Measurements from ENCODE around the gene SPAG17.

The SPAG17 gene

DNA sequence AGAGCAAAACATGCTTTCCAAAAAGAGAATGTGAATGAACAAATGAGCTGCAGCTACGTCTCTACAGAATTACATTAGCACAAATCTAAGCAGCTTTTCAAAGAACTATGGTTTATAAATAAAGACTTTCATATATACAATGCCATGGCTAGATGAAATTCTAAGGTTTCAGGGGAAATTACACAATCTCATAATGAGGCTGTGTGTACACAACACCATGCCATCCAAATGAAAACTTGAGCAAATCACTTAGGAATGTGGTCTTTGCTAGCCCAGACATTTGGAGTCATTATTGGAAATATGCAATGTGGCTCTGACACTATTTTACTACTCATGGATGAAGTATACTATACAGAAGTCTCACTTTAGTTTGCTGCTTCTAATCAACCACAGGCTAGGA lies 37.5 kb downstream of the SPAG17 start:
- H3K4me3 ChIP-seq (ENCODE audit: insufficient read depth, low read length, poor library complexity, severe bottlenecking): no peak overlapping the region
- no peak overlapping the region for H3K27ac ChIP-seq (ENCODE audit: low read depth, low read length)
- no peak overlapping the region for H3K9ac ChIP-seq (ENCODE audit: low read length)
- H3K9me2 ChIP-seq (replicated peaks; ENCODE audit: insufficient read depth, low read length): no peaks in the 10 kb centered on the region
- H3F3A ChIP-seq (ENCODE audit: insufficient read depth): no peaks in the 10 kb centered on the region
- no peaks in the 10 kb centered on the region for H3K36me3 ChIP-seq (ENCODE audit: low read length)
- no peaks in the 10 kb centered on the region for H3K79me2 ChIP-seq (ENCODE audit: insufficient read depth, low read length)
- no peaks in the 10 kb centered on the region for H3K27me3 ChIP-seq (ENCODE audit: low read length)
- no peak overlapping the region for H2AFZ ChIP-seq (ENCODE audit: low read depth, low read length, severe bottlenecking)
- H3K4me2 ChIP-seq (ENCODE audit: low read depth, low read length, poor library complexity, severe bottlenecking): no peak overlapping the region
- H3K9me3 ChIP-seq (ENCODE audit: insufficient read depth, low read length): no peaks in the 10 kb centered on the region
- TF ChIP-seq, protein P1, sequence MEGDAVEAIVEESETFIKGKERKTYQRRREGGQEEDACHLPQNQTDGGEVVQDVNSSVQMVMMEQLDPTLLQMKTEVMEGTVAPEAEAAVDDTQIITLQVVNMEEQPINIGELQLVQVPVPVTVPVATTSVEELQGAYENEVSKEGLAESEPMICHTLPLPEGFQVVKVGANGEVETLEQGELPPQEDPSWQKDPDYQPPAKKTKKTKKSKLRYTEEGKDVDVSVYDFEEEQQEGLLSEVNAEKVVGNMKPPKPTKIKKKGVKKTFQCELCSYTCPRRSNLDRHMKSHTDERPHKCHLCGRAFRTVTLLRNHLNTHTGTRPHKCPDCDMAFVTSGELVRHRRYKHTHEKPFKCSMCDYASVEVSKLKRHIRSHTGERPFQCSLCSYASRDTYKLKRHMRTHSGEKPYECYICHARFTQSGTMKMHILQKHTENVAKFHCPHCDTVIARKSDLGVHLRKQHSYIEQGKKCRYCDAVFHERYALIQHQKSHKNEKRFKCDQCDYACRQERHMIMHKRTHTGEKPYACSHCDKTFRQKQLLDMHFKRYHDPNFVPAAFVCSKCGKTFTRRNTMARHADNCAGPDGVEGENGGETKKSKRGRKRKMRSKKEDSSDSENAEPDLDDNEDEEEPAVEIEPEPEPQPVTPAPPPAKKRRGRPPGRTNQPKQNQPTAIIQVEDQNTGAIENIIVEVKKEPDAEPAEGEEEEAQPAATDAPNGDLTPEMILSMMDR (IDR thresholded peaks at IDR 0.05; ENCODE audit: insufficient read depth, low read length, poor library complexity, severe bottlenecking): no peak
- no peak for TF ChIP-seq EZH2phosphoT487 (conservative IDR thresholded peaks at IDR 0.05; ENCODE audit: low read length)
- no peaks in the 10 kb centered on the region for H4K20me1 ChIP-seq (ENCODE audit: low read depth, low read length)

DNA sequence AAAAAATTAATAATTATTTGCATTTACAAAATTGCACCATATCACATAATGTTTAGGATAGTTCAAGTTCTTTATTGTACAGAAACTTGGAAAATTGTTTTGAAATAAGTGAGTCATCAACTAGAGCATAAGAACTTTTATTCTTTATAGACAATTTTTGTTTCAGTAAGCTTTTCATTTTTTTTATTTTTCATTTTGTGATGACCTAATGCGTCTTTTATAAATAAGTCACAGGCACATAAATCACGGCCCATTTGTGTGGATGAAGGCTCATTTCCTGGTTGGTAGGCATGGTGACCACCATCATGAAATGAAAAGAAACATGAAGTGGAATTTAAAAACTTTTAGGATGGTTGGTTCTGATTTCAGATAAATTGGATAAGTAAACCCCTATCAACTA lies 39.3 kb downstream of the SPAG17 start:
- Histone ChIP-seq H3K27me3 (ENCODE audit: low read length) (no peaks in the 10 kb centered on the region), H3K36me3 (ENCODE audit: low read length) (no peaks in the 10 kb centered on the region), H3K27ac (ENCODE audit: low read depth, low read length) (no peak overlapping the region), H3K4me2 (ENCODE audit: low read depth, low read length, poor library complexity, severe bottlenecking) (no peak overlapping the region), H3K79me2 (ENCODE audit: insufficient read depth, low read length) (no peaks in the 10 kb centered on the region), H4K20me1 (ENCODE audit: low read depth, low read length) (no peaks in the 10 kb centered on the region), H3K4me3 (ENCODE audit: insufficient read depth, low read length, poor library complexity, severe bottlenecking) (no peak overlapping the region), H3K9me3 (ENCODE audit: insufficient read depth, low read length) (no peaks in the 10 kb centered on the region), H3K9me2 (replicated peaks; ENCODE audit: insufficient read depth, low read length) (no peaks in the 10 kb centered on the region), H2AFZ (ENCODE audit: low read depth, low read length, severe bottlenecking) (no peak overlapping the region), H3F3A (ENCODE audit: insufficient read depth) (no peaks in the 10 kb centered on the region), H3K9ac (ENCODE audit: low read length) (no peak overlapping the region)
- TF ChIP-seq, protein P1 (IDR thresholded peaks at IDR 0.05; ENCODE audit: insufficient read depth, low read length, poor library complexity, severe bottlenecking): no peak
- TF ChIP-seq EZH2phosphoT487 (conservative IDR thresholded peaks at IDR 0.05; ENCODE audit: low read length): no peak

DNA sequence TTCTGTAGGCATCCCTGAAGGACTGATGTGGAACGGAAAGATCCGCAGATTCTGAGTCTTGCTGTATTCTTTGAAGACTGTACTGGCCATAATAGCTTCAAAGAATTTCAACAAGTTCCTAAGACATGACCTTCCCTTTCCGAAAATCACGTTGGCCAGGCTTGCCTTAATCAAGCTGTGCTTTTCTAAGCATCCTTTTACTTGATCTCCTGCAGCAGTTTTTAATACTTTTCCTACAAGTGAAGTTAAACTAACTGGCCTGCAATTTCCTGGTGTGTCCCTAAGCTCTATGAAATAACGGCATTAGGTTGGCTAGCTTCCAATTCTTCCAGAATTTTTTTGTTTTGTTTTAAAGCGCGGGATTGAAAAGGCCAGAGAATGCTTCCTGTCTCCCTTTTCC lies 40.3 kb downstream of the SPAG17 start:
- H3F3A ChIP-seq (ENCODE audit: insufficient read depth): no peaks in the 10 kb centered on the region
- H2AFZ ChIP-seq (ENCODE audit: low read depth, low read length, severe bottlenecking): no peak overlapping the region
- H4K20me1 ChIP-seq (ENCODE audit: low read depth, low read length): no peaks in the 10 kb centered on the region
- no peak overlapping the region for H3K4me2 ChIP-seq (ENCODE audit: low read depth, low read length, poor library complexity, severe bottlenecking)
- no peaks in the 10 kb centered on the region for H3K27me3 ChIP-seq (ENCODE audit: low read length)
- H3K79me2 ChIP-seq (ENCODE audit: insufficient read depth, low read length): no peaks in the 10 kb centered on the region
- no peak overlapping the region for H3K4me3 ChIP-seq (ENCODE audit: insufficient read depth, low read length, poor library complexity, severe bottlenecking)
- H3K9me2 ChIP-seq (replicated peaks; ENCODE audit: insufficient read depth, low read length): no peaks in the 10 kb centered on the region
- no peak overlapping the region for H3K27ac ChIP-seq (ENCODE audit: low read depth, low read length)
- TF ChIP-seq EZH2phosphoT487 (conservative IDR thresholded peaks at IDR 0.05; ENCODE audit: low read length): no peak
- TF ChIP-seq, protein P1 (IDR thresholded peaks at IDR 0.05; ENCODE audit: insufficient read depth, low read length, poor library complexity, severe bottlenecking): no peak
- H3K36me3 ChIP-seq (ENCODE audit: low read length): no peaks in the 10 kb centered on the region
- H3K9me3 ChIP-seq (ENCODE audit: insufficient read depth, low read length): no peaks in the 10 kb centered on the region
- H3K9ac ChIP-seq (ENCODE audit: low read length): no peak overlapping the region
